NCI-H2196 (cell line): ENCODE measurements around the gene FAM193A.
"Not testable (repeated sequence)": the region's sequence is repeated elsewhere in the genome, so short reads cannot be mapped to it uniquely, and the experiment has no call there.

Source experiments
- DNase-seq: peaks from one replicate; lab custom pipeline; 2025; ENCODE audit not compliant: unreplicated experiment; lab: John Stamatoyannopoulos, UW

Gene FAM193A

GRCh38 chr4:2767046-2767704, 230.7 kb downstream of the FAM193A start:
- DNase-seq: no peak

GRCh38 chr4:2767705-2768074, 231.2 kb downstream of the FAM193A start:
- DNase-seq: no peak

- no peak for DNase-seq
These were observed 231.7 kb downstream of the FAM193A start for GRCh38 chr4:2768124-2768523.

GRCh38 chr4:2768921-2769336, 232.5 kb downstream of the FAM193A start:
- DNase-seq: no peak

- no peak for DNase-seq
These were observed 234.8 kb downstream of the FAM193A start for GRCh38 chr4:2771264-2771663.

- not testable (repeated sequence) for DNase-seq
These were observed 244.2 kb downstream of the FAM193A start for GRCh38 chr4:2780643-2781042.

GRCh38 chr4:2781911-2782310, 245.5 kb downstream of the FAM193A start:
- DNase-seq: no peak
